Chondrocyte (in vitro differentiated cells): ENCODE measurements around the gene KIF14. TPM values are rescaled to one million over a fixed set of nuclear protein-coding genes. Genes with fewer than 3 reads are reported as not detected.

ENCODE experiments used
- DNase-seq: peaks from one replicate; pipeline ENCODE4 v3.0.0; 2021; ENCODE audit warnings: mixed read lengths, low spot score
- H3K27ac Mint-ChIP-seq: one replicate; pipeline ENCODE4 v1.8.0; 2021; ENCODE audit warnings: mild to moderate bottlenecking, moderate library complexity, mixed read lengths; ENCODE audit not compliant: unreplicated experiment
- H3K27me3 Mint-ChIP-seq: 2 replicates; pipeline ENCODE4 v1.8.0; 2021; ENCODE audit warnings: low read depth, mixed read lengths
- H3K36me3 Mint-ChIP-seq: 2 replicates; pipeline ENCODE4 v1.8.0; 2021; ENCODE audit warnings: low read depth, mixed read lengths
- H3K4me1 Mint-ChIP-seq: 2 replicates; pipeline ENCODE4 v1.8.0; 2021; ENCODE audit warnings: low read depth, mild to moderate bottlenecking, mixed read lengths
- H3K4me3 Mint-ChIP-seq: one replicate; pipeline ENCODE4 v1.8.0; 2021; ENCODE audit warnings: mild to moderate bottlenecking, moderate library complexity, mixed read lengths; ENCODE audit not compliant: unreplicated experiment
- H3K9me3 Mint-ChIP-seq: 2 replicates; pipeline ENCODE4 v1.8.0; 2021; ENCODE audit warnings: low read depth, mixed read lengths
- total RNA-seq: library from RNA; stranded (reverse); gene quantifications from 3 replicates; pipeline ENCODE4 v1.2.1, GENCODE V29; 2021
- TF ChIP-seq, protein P1 (sequence below): fragments of 200-600 bp; sonication (generic); IDR thresholded peaks from 2 replicates; pipeline ENCODE4 v1.5.0; 2021; ENCODE audit warnings: antibody characterized with exemption, mild to moderate bottlenecking, moderate library complexity

KIF14 gene
- total RNA-seq, 1 donor from 2014 or later = 2.0 TPM

- H3K27ac Mint-ChIP-seq = no peak overlapping the region
- DNase-seq = no peak
- no peaks in the 10 kb centered on the region for H3K9me3 Mint-ChIP-seq
- peaks cover 4% of the 10 kb centered on the region for H3K4me1 Mint-ChIP-seq
- H3K27me3 Mint-ChIP-seq = no peaks in the 10 kb centered on the region
- TF ChIP-seq, protein P1, sequence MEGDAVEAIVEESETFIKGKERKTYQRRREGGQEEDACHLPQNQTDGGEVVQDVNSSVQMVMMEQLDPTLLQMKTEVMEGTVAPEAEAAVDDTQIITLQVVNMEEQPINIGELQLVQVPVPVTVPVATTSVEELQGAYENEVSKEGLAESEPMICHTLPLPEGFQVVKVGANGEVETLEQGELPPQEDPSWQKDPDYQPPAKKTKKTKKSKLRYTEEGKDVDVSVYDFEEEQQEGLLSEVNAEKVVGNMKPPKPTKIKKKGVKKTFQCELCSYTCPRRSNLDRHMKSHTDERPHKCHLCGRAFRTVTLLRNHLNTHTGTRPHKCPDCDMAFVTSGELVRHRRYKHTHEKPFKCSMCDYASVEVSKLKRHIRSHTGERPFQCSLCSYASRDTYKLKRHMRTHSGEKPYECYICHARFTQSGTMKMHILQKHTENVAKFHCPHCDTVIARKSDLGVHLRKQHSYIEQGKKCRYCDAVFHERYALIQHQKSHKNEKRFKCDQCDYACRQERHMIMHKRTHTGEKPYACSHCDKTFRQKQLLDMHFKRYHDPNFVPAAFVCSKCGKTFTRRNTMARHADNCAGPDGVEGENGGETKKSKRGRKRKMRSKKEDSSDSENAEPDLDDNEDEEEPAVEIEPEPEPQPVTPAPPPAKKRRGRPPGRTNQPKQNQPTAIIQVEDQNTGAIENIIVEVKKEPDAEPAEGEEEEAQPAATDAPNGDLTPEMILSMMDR = no peak
- H3K36me3 Mint-ChIP-seq = peaks cover 24% of the 10 kb centered on the region
- no peak overlapping the region for H3K4me3 Mint-ChIP-seq
These were observed 32.5 kb upstream of the KIF14 start for GRCh38 chr1:200653022-200653462.

DNA sequence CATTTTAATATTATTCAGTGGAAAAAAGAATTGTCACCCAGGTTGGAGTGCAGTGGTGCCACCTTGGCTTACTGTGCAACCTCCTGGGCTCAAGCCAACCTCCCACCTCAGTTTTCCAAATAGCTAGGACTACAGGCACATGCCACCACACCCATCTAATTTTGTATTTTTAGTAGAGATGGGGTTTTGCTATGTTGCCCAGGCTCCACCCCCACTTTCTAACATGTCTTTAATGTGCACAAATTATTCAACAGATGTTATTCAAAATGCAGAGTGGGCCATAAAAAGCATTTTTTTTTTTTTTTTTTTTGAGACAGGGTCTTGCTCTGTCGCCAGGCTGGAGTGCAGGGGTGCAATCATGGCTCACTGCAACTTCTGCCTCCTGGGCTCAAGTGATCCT, 31.8 kb upstream of the KIF14 start:
- Mint-ChIP-seq H3K36me3 (peaks cover 22% of the 10 kb centered on the region), H3K27ac (no peak overlapping the region), H3K4me3 (no peak overlapping the region), H3K27me3 (no peaks in the 10 kb centered on the region), H3K9me3 (no peaks in the 10 kb centered on the region), H3K4me1 (peaks cover 4% of the 10 kb centered on the region)
- no peak for DNase-seq
- TF ChIP-seq, protein P1 = no peak

DNA sequence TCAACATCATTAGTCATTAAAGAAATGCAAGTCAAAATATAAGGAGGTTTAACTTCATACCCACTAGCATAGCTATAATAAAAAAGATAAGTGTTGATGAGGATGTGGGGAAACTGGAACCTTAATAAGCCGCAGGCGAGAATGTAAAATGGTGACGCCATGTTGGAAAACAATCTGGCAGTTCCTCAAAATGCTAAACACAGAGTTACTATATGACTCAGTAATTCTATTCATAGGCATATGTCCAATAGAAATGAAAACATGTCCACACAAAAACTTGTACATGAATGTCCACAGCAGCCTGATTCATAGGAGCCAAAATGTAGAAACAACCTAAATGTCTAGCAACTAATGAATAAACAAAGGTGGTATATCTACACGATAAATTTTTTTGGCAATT, 26.0 kb upstream of the KIF14 start:
- H3K4me3 Mint-ChIP-seq = no peak overlapping the region
- peaks cover 12% of the 10 kb centered on the region for H3K36me3 Mint-ChIP-seq
- no peaks in the 10 kb centered on the region for H3K9me3 Mint-ChIP-seq
- no peaks in the 10 kb centered on the region for H3K27me3 Mint-ChIP-seq
- H3K27ac Mint-ChIP-seq = no peak overlapping the region
- TF ChIP-seq, protein P1 = no peak
- H3K4me1 Mint-ChIP-seq = peaks cover 6% of the 10 kb centered on the region
- no peak for DNase-seq

DNA sequence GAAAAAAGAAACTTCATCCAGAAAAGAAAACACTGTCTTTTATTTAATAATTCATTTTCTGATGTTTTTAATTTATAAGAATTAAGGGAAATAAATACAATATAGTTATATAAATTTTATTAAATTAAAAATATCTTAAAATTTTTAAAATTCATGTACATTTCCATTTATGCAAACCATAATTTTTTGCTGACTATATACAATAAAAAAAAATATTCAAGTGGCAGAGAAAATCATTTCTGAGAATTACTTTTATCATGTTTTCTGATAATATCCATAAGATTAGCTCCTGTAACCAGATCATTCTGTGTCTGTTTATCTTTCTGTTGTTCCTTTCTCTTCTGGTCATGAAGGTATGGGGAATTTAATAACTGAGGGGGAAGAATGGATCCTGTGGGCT, 23.5 kb upstream of the KIF14 start:
- H3K27ac Mint-ChIP-seq = no peak overlapping the region
- H3K9me3 Mint-ChIP-seq = no peaks in the 10 kb centered on the region
- H3K36me3 Mint-ChIP-seq = peaks cover 14% of the 10 kb centered on the region
- H3K4me3 Mint-ChIP-seq = no peak overlapping the region
- no peaks in the 10 kb centered on the region for H3K27me3 Mint-ChIP-seq
- no peak for DNase-seq
- TF ChIP-seq, protein P1 = no peak
- peaks cover 19% of the 10 kb centered on the region for H3K4me1 Mint-ChIP-seq

DNA sequence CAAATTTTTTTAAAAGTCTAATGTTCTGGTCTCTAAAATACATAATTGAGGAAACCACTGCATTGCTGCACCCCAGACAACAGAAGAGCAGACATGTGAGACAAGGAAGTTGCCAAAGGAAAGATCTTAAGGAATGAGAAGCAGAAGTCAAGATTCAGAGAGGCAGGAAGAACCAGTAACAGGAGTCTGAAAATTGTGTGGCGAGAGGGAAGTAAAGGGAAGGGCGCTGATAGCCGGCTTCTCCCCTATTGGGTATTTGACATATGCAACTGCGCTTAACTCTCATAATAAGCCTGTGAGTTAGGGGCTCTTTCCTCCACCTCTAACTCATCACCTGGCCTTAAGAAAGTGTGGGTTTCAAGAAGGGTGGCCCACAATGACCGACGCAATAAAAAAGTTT, 21.9 kb upstream of the KIF14 start:
- H3K9me3 Mint-ChIP-seq = no peaks in the 10 kb centered on the region
- H3K4me3 Mint-ChIP-seq = no peak overlapping the region
- peaks cover 9% of the 10 kb centered on the region for H3K36me3 Mint-ChIP-seq
- peaks cover 19% of the 10 kb centered on the region for H3K4me1 Mint-ChIP-seq
- no peak overlapping the region for H3K27ac Mint-ChIP-seq
- no peaks in the 10 kb centered on the region for H3K27me3 Mint-ChIP-seq
- TF ChIP-seq, protein P1 = no peak
- DNase-seq = no peak
